ENCODE measurements around the gene MAD1L1. TPM values are rescaled to one million over a fixed set of nuclear protein-coding genes. Genes with fewer than 3 reads are reported as not detected.

The MAD1L1 gene
- total RNA-seq, 2 donors from 2014 or later: 51.2 to 63.8 TPM

GRCh38 chr7:1854866-1855724 is 377.6 kb downstream of the MAD1L1 start:
- no peaks in the 10 kb centered on the region for H3K36me3 Mint-ChIP-seq (ENCODE audit: insufficient read depth in 2 of 2)
- no peak overlapping the region for H3K27ac Mint-ChIP-seq
- peaks cover 11% of the 10 kb centered on the region for H3K4me1 Mint-ChIP-seq (ENCODE audit: low read depth)
- H3K27me3 Mint-ChIP-seq (ENCODE audit: low read depth): no peaks in the 10 kb centered on the region
- H3K9me3 Mint-ChIP-seq: no peaks in the 10 kb centered on the region
- no peak overlapping the region for H3K4me3 Mint-ChIP-seq
- ATAC-seq (replicated peaks in 1 of 2) (no peak), DNase-seq (no peak)

GRCh38 chr7:1853986-1854865 is 378.5 kb downstream of the MAD1L1 start:
- Mint-ChIP-seq H3K27ac (no peak overlapping the region), H3K27me3 (ENCODE audit: low read depth) (no peaks in the 10 kb centered on the region), H3K9me3 (no peaks in the 10 kb centered on the region), H3K4me3 (no peak overlapping the region), H3K36me3 (ENCODE audit: insufficient read depth in 2 of 2) (no peaks in the 10 kb centered on the region), H3K4me1 (ENCODE audit: low read depth) (peaks cover 11% of the 10 kb centered on the region)
- DNase-seq: no peak
- ATAC-seq (replicated peaks in 1 of 2): no peak

- Mint-ChIP-seq H3K9me3 (no peaks in the 10 kb centered on the region), H3K4me3 (no peak overlapping the region), H3K36me3 (ENCODE audit: insufficient read depth in 2 of 2) (no peaks in the 10 kb centered on the region), H3K27me3 (ENCODE audit: low read depth) (no peaks in the 10 kb centered on the region), H3K4me1 (ENCODE audit: low read depth) (peaks cover 11% of the 10 kb centered on the region), H3K27ac (no peak overlapping the region)
- ATAC-seq (replicated peaks in 1 of 2) (no peak), DNase-seq (no peak)
Observed at GRCh38 chr7:1853431-1853985, 379.2 kb downstream of the MAD1L1 start.

- ATAC-seq (replicated peaks in 1 of 2) (no peak), DNase-seq (no peak)
- Mint-ChIP-seq H3K9me3 (no peaks in the 10 kb centered on the region), H3K4me1 (ENCODE audit: low read depth) (peaks cover 11% of the 10 kb centered on the region), H3K27ac (no peak overlapping the region), H3K27me3 (ENCODE audit: low read depth) (no peaks in the 10 kb centered on the region), H3K4me3 (no peak overlapping the region), H3K36me3 (ENCODE audit: insufficient read depth in 2 of 2) (no peaks in the 10 kb centered on the region)
Observed at GRCh38 chr7:1852517-1853430, 380.0 kb downstream of the MAD1L1 start.

- ATAC-seq (replicated peaks in 1 of 2): no peak
- Mint-ChIP-seq H3K27ac (no peak overlapping the region), H3K4me1 (ENCODE audit: low read depth) (peaks cover 11% of the 10 kb centered on the region), H3K36me3 (ENCODE audit: insufficient read depth in 2 of 2) (no peaks in the 10 kb centered on the region), H3K27me3 (ENCODE audit: low read depth) (no peaks in the 10 kb centered on the region), H3K9me3 (no peaks in the 10 kb centered on the region), H3K4me3 (no peak overlapping the region)
- no peak for DNase-seq
Observed at GRCh38 chr7:1851721-1852516, 380.8 kb downstream of the MAD1L1 start.

GRCh38 chr7:1850976-1851571 is 381.7 kb downstream of the MAD1L1 start:
- Mint-ChIP-seq H3K36me3 (ENCODE audit: insufficient read depth in 2 of 2) (no peaks in the 10 kb centered on the region), H3K9me3 (no peaks in the 10 kb centered on the region), H3K4me1 (ENCODE audit: low read depth) (peaks cover 11% of the 10 kb centered on the region), H3K27ac (no peak overlapping the region), H3K27me3 (ENCODE audit: low read depth) (no peaks in the 10 kb centered on the region), H3K4me3 (no peak overlapping the region)
- DNase-seq: no peak
- ATAC-seq (replicated peaks in 1 of 2): no peak

GRCh38 chr7:1850111-1850975 is 382.4 kb downstream of the MAD1L1 start:
- ATAC-seq (replicated peaks in 1 of 2): no peak
- Mint-ChIP-seq H3K9me3 (no peaks in the 10 kb centered on the region), H3K4me3 (no peak overlapping the region), H3K4me1 (ENCODE audit: low read depth) (peaks cover 11% of the 10 kb centered on the region), H3K27me3 (ENCODE audit: low read depth) (no peaks in the 10 kb centered on the region), H3K27ac (no peak overlapping the region), H3K36me3 (ENCODE audit: insufficient read depth in 2 of 2) (no peaks in the 10 kb centered on the region)
- no peak for DNase-seq

- DNase-seq: no peak
Observed at GRCh38 chr7:1849351-1850041, 383.2 kb downstream of the MAD1L1 start.

GRCh38 chr7:1848911-1849311 is 383.8 kb downstream of the MAD1L1 start:
- Mint-ChIP-seq H3K9me3 (no peaks in the 10 kb centered on the region), H3K27me3 (ENCODE audit: low read depth) (no peaks in the 10 kb centered on the region), H3K4me3 (no peak overlapping the region), H3K27ac (peak overlapping the region; percentile 69), H3K4me1 (ENCODE audit: low read depth) (no peaks in the 10 kb centered on the region), H3K36me3 (ENCODE audit: insufficient read depth in 2 of 2) (no peaks in the 10 kb centered on the region)
- DNase-seq (no peak), ATAC-seq (replicated peaks in 1 of 2) (no peak)

More at GRCh38 chr7:1849351-1850041, 383.2 kb downstream of the MAD1L1 start:
- no peak overlapping the region for H3K27ac Mint-ChIP-seq
- H3K27me3 Mint-ChIP-seq (ENCODE audit: low read depth): no peaks in the 10 kb centered on the region
- H3K4me3 Mint-ChIP-seq: no peak overlapping the region
- H3K9me3 Mint-ChIP-seq: no peaks in the 10 kb centered on the region
- H3K4me1 Mint-ChIP-seq (ENCODE audit: low read depth): peaks cover 2% of the 10 kb centered on the region
- ATAC-seq (replicated peaks in 1 of 2): no peak
- no peaks in the 10 kb centered on the region for H3K36me3 Mint-ChIP-seq (ENCODE audit: insufficient read depth in 2 of 2)

- no peak overlapping the region for H3K4me3 Mint-ChIP-seq
- H3K27ac Mint-ChIP-seq: no peak overlapping the region
- no peaks in the 10 kb centered on the region for H3K36me3 Mint-ChIP-seq (ENCODE audit: insufficient read depth in 2 of 2)
- DNase-seq: no peak
- H3K9me3 Mint-ChIP-seq: no peaks in the 10 kb centered on the region
- no peaks in the 10 kb centered on the region for H3K4me1 Mint-ChIP-seq (ENCODE audit: low read depth)
- no peaks in the 10 kb centered on the region for H3K27me3 Mint-ChIP-seq (ENCODE audit: low read depth)
- no peak for ATAC-seq (replicated peaks in 1 of 2)
Observed at GRCh38 chr7:1848013-1848640, 384.6 kb downstream of the MAD1L1 start.

Measured in activated T-cell treated with anti-CD3 and anti-CD28 coated beads, Interleukin-2, amount 50 U/mL, for 72 hours (primary cell).